LNCAP (cell line): ENCODE results near the gene PSMD12.

Experiments used
- CTCF ChIP-seq: fragments of 450-650 bp; IDR thresholded peaks from 2 replicates; pipeline ENCODE4 v1.5.1; 2017; ENCODE audit warnings: mild to moderate bottlenecking

Gene PSMD12

GRCh38 chr17:67381929-67382257, 15.5 kb upstream of the PSMD12 start:
- TF ChIP-seq CTCF, result no peak

GRCh38 chr17:67379251-67379630, 12.9 kb upstream of the PSMD12 start:
- TF ChIP-seq CTCF, result no peak

GRCh38 chr17:67378454-67379250, 12.3 kb upstream of the PSMD12 start:
- peak; percentile 97 for TF ChIP-seq CTCF

GRCh38 chr17:67377488-67378453, 11.4 kb upstream of the PSMD12 start:
- TF ChIP-seq CTCF, result no peak

GRCh38 chr17:67376737-67377487, 10.5 kb upstream of the PSMD12 start, which contains the start of gene PITPNC1:
Gene PITPNC1, plus strand, starts transcription at chr17:67377281.
- TF ChIP-seq CTCF, result no peak

- TF ChIP-seq CTCF, result no peak
These were observed 10.0 kb upstream of the PSMD12 start for GRCh38 chr17:67376415-67376736.

- no peak for TF ChIP-seq CTCF
These were observed 9.3 kb upstream of the PSMD12 start for GRCh38 chr17:67375716-67376115.
